ENCODE data around the gene GHDC. TPM values are rescaled to one million over a fixed set of nuclear protein-coding genes. Genes with fewer than 3 reads are reported as not detected.

GHDC gene
- polyA plus RNA-seq, 1 donor (not counting 4 experiments of a cell fraction or from before 2014, with no cell fraction given), result 2.7 TPM

DNA sequence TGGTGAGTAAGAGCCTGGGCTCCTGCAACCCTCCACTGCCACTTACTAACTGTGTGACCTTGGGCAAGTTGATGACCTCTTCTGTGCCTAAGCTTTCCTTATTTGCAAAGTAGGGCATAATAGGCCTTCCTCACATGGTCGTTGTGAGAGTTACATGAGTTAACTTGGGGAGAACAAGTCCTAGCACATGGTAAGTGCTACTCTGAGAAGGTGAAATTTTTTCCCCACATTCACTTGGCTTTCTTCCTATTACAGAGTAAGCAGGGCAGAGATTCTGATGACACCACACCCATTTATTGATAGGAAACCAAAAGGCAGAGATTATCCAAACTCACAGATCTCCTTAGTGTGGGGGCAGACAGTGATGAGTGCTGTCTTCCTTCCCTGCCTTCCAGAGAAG is 15.0 kb downstream of the GHDC start:
- no peaks in the 10 kb centered on the region for H3K9me3 ChIP-seq (ENCODE audit: control insufficient read depth, low read depth, low read length)
- no peak overlapping the region for H2AFZ ChIP-seq (ENCODE audit: control insufficient read depth, low read length)
- H3K27me3 ChIP-seq (ENCODE audit: control insufficient read depth, extremely low read depth, insufficient read depth, low read length), result peaks cover 42% of the 10 kb centered on the region
- H3K9ac ChIP-seq (ENCODE audit: control insufficient read depth, extremely low read depth, insufficient read depth, low read length), result no peak overlapping the region
- H3K27ac ChIP-seq (ENCODE audit: control insufficient read depth, insufficient read depth, low read length), result no peak overlapping the region
- no peaks in the 10 kb centered on the region for H3K36me3 ChIP-seq (ENCODE audit: control insufficient read depth in 2 of 2, extremely low read depth in 1 of 2, insufficient read depth in 2 of 2, low read length in 2 of 2)
- H3K9me1 ChIP-seq (ENCODE audit: control insufficient read depth, extremely low read depth, insufficient read depth, low read length), result no peaks in the 10 kb centered on the region
- peaks cover 7% of the 10 kb centered on the region for H3K4me1 ChIP-seq (ENCODE audit: control insufficient read depth, extremely low read depth, insufficient read depth, low read length)
- dilution Hi-C loops (cut with MboI; ENCODE audit: extremely low pct_ligation_motif_present, low sequenced_read_pairs), result no loop called here
- no peaks in the 10 kb centered on the region for H4K20me1 ChIP-seq (ENCODE audit: control insufficient read depth, extremely low read depth, insufficient read depth, low read length)
- no peaks in the 10 kb centered on the region for H3K79me2 ChIP-seq (ENCODE audit: control insufficient read depth, insufficient read depth, low read length)
- no peak overlapping the region for H3K4me3 ChIP-seq (ENCODE audit: control insufficient read depth in 2 of 3, extremely low read depth in 1 of 3, insufficient read depth in 2 of 3, low read depth in 1 of 3, low read length in 3 of 3)
- FAIRE-seq (no peak), DNase-seq (ENCODE audit: low read depth, low spot score) (no peak)
- TF ChIP-seq EZH2 (IDR thresholded peaks at IDR 0.05; ENCODE audit: low read length), result no peak
- TF ChIP-seq, protein P1, sequence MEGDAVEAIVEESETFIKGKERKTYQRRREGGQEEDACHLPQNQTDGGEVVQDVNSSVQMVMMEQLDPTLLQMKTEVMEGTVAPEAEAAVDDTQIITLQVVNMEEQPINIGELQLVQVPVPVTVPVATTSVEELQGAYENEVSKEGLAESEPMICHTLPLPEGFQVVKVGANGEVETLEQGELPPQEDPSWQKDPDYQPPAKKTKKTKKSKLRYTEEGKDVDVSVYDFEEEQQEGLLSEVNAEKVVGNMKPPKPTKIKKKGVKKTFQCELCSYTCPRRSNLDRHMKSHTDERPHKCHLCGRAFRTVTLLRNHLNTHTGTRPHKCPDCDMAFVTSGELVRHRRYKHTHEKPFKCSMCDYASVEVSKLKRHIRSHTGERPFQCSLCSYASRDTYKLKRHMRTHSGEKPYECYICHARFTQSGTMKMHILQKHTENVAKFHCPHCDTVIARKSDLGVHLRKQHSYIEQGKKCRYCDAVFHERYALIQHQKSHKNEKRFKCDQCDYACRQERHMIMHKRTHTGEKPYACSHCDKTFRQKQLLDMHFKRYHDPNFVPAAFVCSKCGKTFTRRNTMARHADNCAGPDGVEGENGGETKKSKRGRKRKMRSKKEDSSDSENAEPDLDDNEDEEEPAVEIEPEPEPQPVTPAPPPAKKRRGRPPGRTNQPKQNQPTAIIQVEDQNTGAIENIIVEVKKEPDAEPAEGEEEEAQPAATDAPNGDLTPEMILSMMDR (optimal IDR thresholded peaks at IDR 0.05 in 1 of 3, IDR thresholded peaks at IDR 0.05 in 1 of 3, conservative IDR thresholded peaks at IDR 0.05 in 1 of 3; ENCODE audit: extremely low read depth in 1 of 3, insufficient read depth in 2 of 3, low read length in 3 of 3), result no peak
- no peak overlapping the region for H3K4me2 ChIP-seq (ENCODE audit: control insufficient read depth, extremely low read depth, insufficient read depth, low read depth, low read length)

DNA sequence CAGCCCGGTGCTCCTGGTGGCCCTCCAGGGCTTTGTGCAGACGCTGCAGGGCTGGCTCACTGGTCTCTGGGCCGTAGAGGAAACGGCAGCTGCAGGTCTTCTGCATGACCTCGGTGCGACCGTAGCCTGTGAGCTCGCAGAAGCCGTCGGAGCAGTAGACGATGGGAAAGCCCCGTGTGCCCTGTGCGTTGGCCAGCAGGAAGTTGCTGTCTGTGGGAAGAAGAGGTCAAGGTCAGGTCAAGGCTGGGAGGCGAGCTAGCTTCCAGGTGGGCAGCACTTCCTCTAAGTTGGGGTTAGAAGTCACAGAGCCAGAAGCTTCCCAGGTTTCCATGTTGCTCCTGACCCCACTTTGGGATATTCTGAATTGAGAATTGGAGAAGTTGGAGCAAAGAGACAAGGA is 15.5 kb downstream of the GHDC start:
- DNase-seq (ENCODE audit: low read depth, low spot score), result no peak
- Histone ChIP-seq H3K9me3 (ENCODE audit: control insufficient read depth, low read depth, low read length) (no peaks in the 10 kb centered on the region), H3K27ac (ENCODE audit: control insufficient read depth, insufficient read depth, low read length) (no peak overlapping the region), H3K36me3 (ENCODE audit: control insufficient read depth in 2 of 2, extremely low read depth in 1 of 2, insufficient read depth in 2 of 2, low read length in 2 of 2) (no peaks in the 10 kb centered on the region), H3K9me1 (ENCODE audit: control insufficient read depth, extremely low read depth, insufficient read depth, low read length) (no peaks in the 10 kb centered on the region), H4K20me1 (ENCODE audit: control insufficient read depth, extremely low read depth, insufficient read depth, low read length) (no peaks in the 10 kb centered on the region), H3K4me3 (ENCODE audit: control insufficient read depth in 2 of 3, extremely low read depth in 1 of 3, insufficient read depth in 2 of 3, low read depth in 1 of 3, low read length in 3 of 3) (no peak overlapping the region), H3K4me2 (ENCODE audit: control insufficient read depth, extremely low read depth, insufficient read depth, low read depth, low read length) (no peak overlapping the region), H2AFZ (ENCODE audit: control insufficient read depth, low read length) (no peak overlapping the region), H3K79me2 (ENCODE audit: control insufficient read depth, insufficient read depth, low read length) (no peaks in the 10 kb centered on the region), H3K4me1 (ENCODE audit: control insufficient read depth, extremely low read depth, insufficient read depth, low read length) (peaks cover 4% of the 10 kb centered on the region), H3K9ac (ENCODE audit: control insufficient read depth, extremely low read depth, insufficient read depth, low read length) (no peak overlapping the region), H3K27me3 (ENCODE audit: control insufficient read depth, extremely low read depth, insufficient read depth, low read length) (peaks cover 39% of the 10 kb centered on the region)
- no peak for FAIRE-seq
- no peak for TF ChIP-seq EZH2 (IDR thresholded peaks at IDR 0.05; ENCODE audit: low read length)
- TF ChIP-seq, protein P1 (optimal IDR thresholded peaks at IDR 0.05 in 1 of 3, IDR thresholded peaks at IDR 0.05 in 1 of 3, conservative IDR thresholded peaks at IDR 0.05 in 1 of 3; ENCODE audit: extremely low read depth in 1 of 3, insufficient read depth in 2 of 3, low read length in 3 of 3), result no peak
- dilution Hi-C loops (cut with MboI; ENCODE audit: extremely low pct_ligation_motif_present, low sequenced_read_pairs), result no loop called here
